OCI-LY3 (cell line): Measurements from ENCODE around the gene PTPRN2.

Source experiments
- EZH2phosphoT487 ChIP-seq: fragments of 200-600 bp; shearing (Covaris generic); IDR thresholded peaks from 2 replicates; pipeline ENCODE4 v1.6.1; 2018; ENCODE audit warnings: antibody characterized with exemption, mixed run types, low read depth
- TF ChIP-seq, protein P1 (sequence below): fragments of 200-600, 300-600 bp; sonication (generic); IDR thresholded peaks from 2 replicates; pipeline ENCODE4 v1.5.1; 2014; ENCODE audit warnings: antibody characterized with exemption, low read length, low read depth

DNA sequence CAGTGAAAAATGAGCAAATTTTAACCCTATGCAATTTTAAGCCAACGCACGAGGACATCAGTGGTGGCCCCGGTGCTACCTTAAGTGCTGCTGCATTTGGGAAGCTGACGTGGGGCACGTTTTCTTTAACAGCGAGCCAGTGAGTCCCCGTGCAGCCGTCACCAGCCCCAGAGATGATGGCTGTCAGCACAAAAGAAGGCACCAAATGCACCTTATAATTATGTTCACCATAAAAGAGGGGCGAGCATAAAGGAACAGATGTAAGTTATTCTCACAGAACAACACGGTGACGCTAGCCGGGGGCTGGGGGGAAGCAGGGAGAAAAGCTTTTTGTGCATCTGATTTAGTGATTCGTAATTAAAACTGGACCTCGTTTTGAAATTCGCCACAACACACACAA, 990.7 kb downstream of the PTPRN2 start:
- TF ChIP-seq, protein P1, sequence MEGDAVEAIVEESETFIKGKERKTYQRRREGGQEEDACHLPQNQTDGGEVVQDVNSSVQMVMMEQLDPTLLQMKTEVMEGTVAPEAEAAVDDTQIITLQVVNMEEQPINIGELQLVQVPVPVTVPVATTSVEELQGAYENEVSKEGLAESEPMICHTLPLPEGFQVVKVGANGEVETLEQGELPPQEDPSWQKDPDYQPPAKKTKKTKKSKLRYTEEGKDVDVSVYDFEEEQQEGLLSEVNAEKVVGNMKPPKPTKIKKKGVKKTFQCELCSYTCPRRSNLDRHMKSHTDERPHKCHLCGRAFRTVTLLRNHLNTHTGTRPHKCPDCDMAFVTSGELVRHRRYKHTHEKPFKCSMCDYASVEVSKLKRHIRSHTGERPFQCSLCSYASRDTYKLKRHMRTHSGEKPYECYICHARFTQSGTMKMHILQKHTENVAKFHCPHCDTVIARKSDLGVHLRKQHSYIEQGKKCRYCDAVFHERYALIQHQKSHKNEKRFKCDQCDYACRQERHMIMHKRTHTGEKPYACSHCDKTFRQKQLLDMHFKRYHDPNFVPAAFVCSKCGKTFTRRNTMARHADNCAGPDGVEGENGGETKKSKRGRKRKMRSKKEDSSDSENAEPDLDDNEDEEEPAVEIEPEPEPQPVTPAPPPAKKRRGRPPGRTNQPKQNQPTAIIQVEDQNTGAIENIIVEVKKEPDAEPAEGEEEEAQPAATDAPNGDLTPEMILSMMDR, result no peak
- no peak for TF ChIP-seq EZH2phosphoT487
